ENCODE results near the gene UNC80. TPM values are rescaled to one million over a fixed set of nuclear protein-coding genes. Genes with fewer than 3 reads are reported as not detected.

Gene UNC80, protein sequence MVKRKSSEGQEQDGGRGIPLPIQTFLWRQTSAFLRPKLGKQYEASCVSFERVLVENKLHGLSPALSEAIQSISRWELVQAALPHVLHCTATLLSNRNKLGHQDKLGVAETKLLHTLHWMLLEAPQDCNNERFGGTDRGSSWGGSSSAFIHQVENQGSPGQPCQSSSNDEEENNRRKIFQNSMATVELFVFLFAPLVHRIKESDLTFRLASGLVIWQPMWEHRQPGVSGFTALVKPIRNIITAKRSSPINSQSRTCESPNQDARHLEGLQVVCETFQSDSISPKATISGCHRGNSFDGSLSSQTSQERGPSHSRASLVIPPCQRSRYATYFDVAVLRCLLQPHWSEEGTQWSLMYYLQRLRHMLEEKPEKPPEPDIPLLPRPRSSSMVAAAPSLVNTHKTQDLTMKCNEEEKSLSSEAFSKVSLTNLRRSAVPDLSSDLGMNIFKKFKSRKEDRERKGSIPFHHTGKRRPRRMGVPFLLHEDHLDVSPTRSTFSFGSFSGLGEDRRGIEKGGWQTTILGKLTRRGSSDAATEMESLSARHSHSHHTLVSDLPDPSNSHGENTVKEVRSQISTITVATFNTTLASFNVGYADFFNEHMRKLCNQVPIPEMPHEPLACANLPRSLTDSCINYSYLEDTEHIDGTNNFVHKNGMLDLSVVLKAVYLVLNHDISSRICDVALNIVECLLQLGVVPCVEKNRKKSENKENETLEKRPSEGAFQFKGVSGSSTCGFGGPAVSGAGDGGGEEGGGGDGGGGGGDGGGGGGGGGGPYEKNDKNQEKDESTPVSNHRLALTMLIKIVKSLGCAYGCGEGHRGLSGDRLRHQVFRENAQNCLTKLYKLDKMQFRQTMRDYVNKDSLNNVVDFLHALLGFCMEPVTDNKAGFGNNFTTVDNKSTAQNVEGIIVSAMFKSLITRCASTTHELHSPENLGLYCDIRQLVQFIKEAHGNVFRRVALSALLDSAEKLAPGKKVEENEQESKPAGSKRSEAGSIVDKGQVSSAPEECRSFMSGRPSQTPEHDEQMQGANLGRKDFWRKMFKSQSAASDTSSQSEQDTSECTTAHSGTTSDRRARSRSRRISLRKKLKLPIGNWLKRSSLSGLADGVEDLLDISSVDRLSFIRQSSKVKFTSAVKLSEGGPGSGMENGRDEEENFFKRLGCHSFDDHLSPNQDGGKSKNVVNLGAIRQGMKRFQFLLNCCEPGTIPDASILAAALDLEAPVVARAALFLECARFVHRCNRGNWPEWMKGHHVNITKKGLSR (N-terminal part only)
- total RNA-seq (2022; extraction: Qiagen RNA extraction; ENCODE audit: low read depth): not detected in 5 replicates

DNA sequence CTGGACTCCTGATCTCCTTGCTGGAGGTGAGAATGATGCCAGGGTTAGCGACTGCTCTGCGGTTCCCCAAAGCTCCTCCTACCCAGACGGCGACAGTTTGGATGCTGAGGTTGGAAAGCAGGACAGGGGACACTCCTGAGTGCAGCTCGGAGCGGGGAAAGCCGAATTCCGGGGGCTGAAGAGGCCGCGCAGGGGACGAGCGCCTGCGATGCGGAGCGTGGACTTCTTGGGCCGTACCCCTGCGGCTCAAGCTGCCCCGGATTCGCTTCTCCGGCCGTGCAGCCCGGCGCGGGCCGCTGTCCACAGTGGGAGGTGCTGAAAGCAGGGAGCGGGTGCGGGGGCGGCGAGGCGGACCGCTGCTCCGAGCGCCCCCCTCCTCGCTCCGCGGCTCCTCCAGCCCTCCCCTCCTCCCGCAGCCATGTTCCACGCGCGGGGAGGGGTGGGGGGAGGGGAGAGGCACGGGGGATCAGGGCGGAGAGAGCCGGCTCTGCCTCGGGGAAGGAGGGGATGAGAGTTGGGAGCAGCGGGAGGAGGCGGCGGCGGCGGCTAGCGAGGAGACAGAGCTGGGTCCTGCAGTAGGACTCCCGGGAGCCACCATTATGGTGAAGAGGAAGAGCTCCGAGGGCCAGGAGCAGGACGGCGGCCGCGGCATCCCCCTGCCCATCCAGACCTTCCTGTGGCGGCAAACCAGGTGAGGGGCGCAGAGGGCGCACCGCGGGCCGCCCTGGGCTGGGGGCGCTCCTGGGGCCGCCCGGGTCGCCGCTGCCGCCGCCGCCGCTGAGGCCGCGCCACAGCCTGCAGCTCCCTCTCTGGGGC, at the start of gene UNC80:
Gene UNC80 (plus strand): TSS at position 359 of the 816 bp plus-strand sequence. CDS start 241 bp downstream, at position 600.

DNA sequence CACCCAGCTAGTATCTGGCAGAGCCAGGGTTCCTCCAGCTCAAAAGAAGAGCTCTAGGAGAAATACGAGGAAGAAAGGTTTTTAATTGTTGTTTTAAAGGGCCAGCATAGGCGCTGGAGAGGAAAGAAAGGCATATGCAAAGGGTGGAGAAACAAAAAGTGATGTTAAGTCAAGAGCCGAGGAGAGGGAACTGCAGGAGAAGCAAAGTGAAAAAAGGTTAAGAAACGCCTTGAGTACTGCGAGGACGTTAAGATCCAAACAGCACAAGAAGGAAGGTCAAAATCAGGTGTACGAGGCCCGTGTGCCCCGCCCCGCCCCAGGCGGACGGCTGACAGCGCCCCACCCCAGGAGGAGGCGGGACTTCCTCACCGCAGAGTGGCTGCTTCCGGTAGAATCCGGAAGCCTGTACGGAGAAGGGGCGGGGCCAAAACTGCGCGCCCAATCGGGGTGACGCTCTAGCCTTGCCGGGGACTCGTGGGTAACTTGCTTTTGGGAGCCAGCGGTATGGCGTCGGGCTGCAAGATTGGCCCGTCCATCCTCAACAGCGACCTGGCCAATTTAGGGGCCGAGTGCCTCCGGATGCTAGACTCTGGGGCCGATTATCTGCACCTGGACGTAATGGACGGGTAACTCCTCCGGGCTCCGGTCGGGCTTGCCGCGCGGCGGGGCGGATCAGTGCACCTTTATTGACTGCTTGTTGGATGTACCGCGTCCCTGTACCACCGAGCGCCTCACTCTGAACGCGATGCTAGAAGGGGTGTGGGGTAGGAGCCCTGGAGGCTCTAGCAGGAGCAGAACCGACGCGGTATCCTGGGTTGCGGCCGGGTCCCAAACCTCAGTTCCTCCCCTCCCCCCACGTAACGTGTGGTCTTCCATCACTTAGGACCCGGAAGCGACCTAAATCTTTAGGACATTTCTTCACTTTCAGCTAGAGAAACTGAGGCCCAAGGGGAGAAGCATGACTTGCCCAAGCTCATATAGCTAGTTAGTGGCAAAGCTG, 230.8 kb downstream of the UNC80 start, which contains the start of gene RPE:
Gene RPE (plus strand): TSS at position 481 of the 1,000 bp plus-strand sequence. CDS start 24 bp downstream, at position 505.

Other genes starting within 250 kb of the UNC80 start
- gene RPE, start 230.8 kb downstream of the UNC80 start, total RNA-seq (2022; extraction: Qiagen RNA extraction; ENCODE audit: low read depth): 54.0 to 71.8 TPM (median 62.4 TPM) in 5 replicates